Measurements from ENCODE around the gene KIF14. TPM values are rescaled to one million over a fixed set of nuclear protein-coding genes. Genes with fewer than 3 reads are reported as not detected.

The KIF14 gene
- total and polyA plus RNA-seq, 2 of the 4 experiments (the other 2 are of a cell fraction): 2.3 to 4.7 TPM

DNA sequence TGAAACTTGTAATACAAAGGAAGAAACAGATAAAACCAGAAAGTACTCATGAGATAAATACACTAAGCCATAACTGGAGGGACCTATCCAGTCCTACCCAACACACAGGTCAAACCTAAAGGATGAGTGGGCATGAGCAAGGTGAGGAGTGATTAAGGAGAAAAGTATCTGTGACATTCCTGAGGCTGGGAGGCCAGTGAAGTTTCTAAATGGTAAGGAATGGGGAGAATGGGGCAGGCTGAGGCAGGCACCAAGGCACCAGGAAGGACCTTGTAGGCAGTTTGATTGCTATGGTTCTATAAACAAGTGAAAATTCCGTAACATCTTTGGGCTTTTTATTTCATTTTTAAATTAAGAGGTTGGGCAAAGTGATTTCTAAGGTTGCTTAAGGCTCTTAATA is 38.7 kb upstream of the KIF14 start:
- BruUV-seq (replicated peaks): no TSS peak
- peak; percentile 32 for DNase-seq
- Histone ChIP-seq H2BK15ac (ENCODE audit: low read depth, low read length) (no peak overlapping the region), H4K5ac (ENCODE audit: low read depth, low read length) (no peak overlapping the region), H3K9ac (ENCODE audit: low read depth, low read length) (no peak overlapping the region), H3K23ac (ENCODE audit: low read depth, low read length) (no peak overlapping the region), H4K91ac (ENCODE audit: insufficient read depth, low read depth, low read length) (no peak overlapping the region), H3K9me3 (ENCODE audit: control insufficient read depth, insufficient read depth, low read length) (no peaks in the 10 kb centered on the region), H2BK5ac (ENCODE audit: low read depth, low read length, poor library complexity, severe bottlenecking) (no peak overlapping the region), H3K18ac (ENCODE audit: low read depth, low read length) (no peak overlapping the region), H3K4me2 (ENCODE audit: low read depth, low read length) (no peak overlapping the region), H3K36me3 (ENCODE audit: control insufficient read depth, insufficient read depth, low read length) (peaks cover 19% of the 10 kb centered on the region), H3K79me1 (ENCODE audit: low read depth in 1 of 2, low read length in 2 of 2) (peaks cover 3 to 12% of the 10 kb centered on the region in 2 experiments; a peak in 3 of 4 replicates), H3K27me3 (ENCODE audit: control insufficient read depth, insufficient read depth, low read length) (no peaks in the 10 kb centered on the region), H4K8ac (ENCODE audit: low read depth in 2 of 2, low read length in 2 of 2) (no peak overlapping the region), H2BK20ac (ENCODE audit: low read depth, low read length) (peak overlapping the region; percentile 25; the same call in 1 of the 2 replicates), H2BK120ac (ENCODE audit: low read depth, low read length) (no peak overlapping the region), H3K56ac (ENCODE audit: extremely low read depth, insufficient read depth, low read length) (no peak overlapping the region), H3K4me3 (ENCODE audit: insufficient read depth, low read depth, low read length) (no peak overlapping the region), H4K20me1 (ENCODE audit: insufficient read depth, low read length) (no peaks in the 10 kb centered on the region; the same call in 1 of the 2 replicates), H3K4ac (ENCODE audit: low read depth, low read length) (no peak overlapping the region; the same call in 1 of the 2 replicates), H3K27ac (ENCODE audit: insufficient read depth, low read length) (no peak overlapping the region), H2AK9ac (replicated peaks; ENCODE audit: low read depth, low read length, poor library complexity) (no peak overlapping the region), H3K14ac (replicated peaks; ENCODE audit: low read depth, low read length) (peak overlapping the region; percentile 40; the same call in 1 of the 2 replicates), H3K4me1 (ENCODE audit: control insufficient read depth, insufficient read depth, low read length) (peaks cover 1% of the 10 kb centered on the region; the same call in 1 of the 2 replicates), H3K9me1 (ENCODE audit: insufficient read depth, low read length) (peaks cover 7% of the 10 kb centered on the region; the same call in 1 of the 2 replicates), H2AK5ac (ENCODE audit: low read depth, low read length) (peak overlapping the region; percentile 52; the same call in 1 of the 2 replicates), H2AFZ (replicated peaks; ENCODE audit: low read length, poor library complexity) (no peak overlapping the region)
- in situ Hi-C loops (cut with MboI; ENCODE audit: low sequenced_read_pairs): no loop called here
- dilution Hi-C loops (cut with HindIII; ENCODE audit: low sequenced_read_pairs, unreplicated experiment): no loop called here
- WGBS, 2 experiments (ENCODE audit: extremely low coverage in 2 of 2, insufficient read length in 1 of 2): no CpG with 5 or more reads among the region's 1 CpG
- intact Hi-C loops (cut with micrococcal nuclease): no loop called here
- ChIA-PET CTCF (interaction anchor here (1.5 kb wide), 1 partner anchor 9 kb away, joined by 4 read pairs; no protein-coding TSS in a partner anchor), POLR2A (ENCODE audit: unreplicated experiment) (no interaction called here)
- peak; percentile 55; the same call in 1 of the 2 replicates for TF ChIP-seq MAZ (IDR thresholded peaks at IDR 0.05; ENCODE audit: borderline replicate concordance, low read depth, low read length)
- TF ChIP-seq MAFK (IDR thresholded peaks at IDR 0.05; ENCODE audit: low read depth, low read length): no peak
- ATAC-seq (ENCODE audit: low read depth): peak; percentile 72

Data from IMR-90 (cell line).